HG03097 (cell line): ENCODE results near the gene CD38.

Experiments
- ATAC-seq: cut with Tn5 transposase; IDR thresholded peaks from one replicate; pipeline ENCODE4 v1.9.1; 2021; ENCODE audit not compliant: unreplicated experiment, low FRiP score

Gene CD38

DNA sequence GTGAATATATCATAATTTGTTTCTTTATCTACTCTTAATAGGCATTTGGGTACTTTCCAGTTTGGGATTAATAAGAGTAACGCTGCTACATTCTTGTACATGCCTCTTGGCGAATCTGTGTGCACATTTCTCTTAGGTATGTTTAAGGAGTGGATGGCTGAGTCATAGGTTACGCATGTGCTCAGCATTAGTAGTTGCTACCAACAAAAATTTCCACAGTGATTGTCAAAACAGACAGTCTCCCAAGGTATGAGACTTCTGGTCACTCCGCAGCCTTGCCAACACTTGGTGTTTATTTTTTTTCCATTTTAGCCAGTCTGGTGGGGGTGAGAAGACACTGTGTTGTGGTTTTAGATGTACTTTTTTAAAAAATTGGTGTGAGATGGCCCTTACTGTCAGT lies 115.8 kb downstream of the CD38 start:
- no peak for ATAC-seq

DNA sequence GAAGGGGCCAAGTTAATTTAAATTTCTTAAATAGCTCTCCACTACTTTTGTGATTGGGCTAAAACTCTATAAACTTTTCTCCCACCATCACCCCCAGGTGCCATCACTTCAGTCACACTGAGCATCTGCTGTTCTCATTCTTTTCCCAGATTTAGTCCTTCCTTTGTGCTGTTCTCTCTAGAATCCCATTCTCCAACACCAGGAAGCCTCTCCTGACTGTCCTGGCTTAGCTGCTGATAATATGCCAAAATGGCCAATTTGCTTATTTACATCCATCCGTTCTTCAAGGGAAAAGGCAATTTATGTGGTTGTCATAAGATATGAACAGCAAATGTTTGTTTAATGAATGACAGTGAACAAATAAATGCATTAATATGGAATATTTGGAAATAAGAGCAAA lies 116.3 kb downstream of the CD38 start:
- ATAC-seq: no peak

DNA sequence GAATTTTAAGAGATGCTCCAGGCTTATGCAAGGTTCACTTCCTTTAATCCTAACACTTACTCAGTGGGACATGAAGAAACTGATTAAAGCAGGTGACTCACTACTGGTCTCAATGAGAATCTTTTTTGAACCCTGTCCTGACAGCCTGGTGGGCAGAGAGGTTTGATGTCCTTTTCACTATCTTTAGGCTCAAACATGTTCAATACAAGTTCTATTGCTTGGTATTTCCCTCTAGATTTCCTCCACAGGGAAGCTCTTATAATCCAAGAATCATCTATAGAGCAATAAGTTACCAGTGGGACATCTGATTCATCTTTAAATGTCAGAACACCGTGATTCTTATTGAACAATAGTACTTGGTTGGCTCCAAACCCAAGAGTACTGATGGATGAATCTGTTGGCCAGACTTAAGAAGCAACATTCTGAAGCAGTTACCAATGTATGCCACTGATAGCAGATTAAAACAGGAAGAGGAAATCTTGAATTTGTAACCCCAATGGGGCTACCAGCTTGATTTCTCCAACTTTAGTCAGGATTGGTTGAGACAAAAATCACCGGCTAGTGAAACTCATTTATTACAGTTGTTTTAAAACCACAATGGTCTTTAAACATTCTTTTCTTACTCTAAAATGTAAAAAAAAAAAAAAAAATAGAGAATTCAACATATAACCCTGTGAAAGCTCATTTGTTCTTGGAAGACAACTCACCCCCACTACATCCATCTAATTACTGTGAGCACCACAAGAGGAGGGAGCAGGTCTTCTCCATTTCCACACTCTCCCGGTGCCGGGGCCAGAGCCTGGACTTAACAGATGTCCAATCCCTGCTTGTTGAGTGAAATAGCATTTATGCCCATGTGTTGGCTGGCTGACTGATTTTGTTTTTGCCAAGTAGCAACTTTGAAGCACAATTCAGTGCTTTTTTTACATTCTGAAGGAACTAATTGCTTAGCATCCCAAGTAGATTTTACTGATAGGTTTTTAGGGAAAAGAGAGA lies 117.1 kb downstream of the CD38 start:
- no peak for ATAC-seq

DNA sequence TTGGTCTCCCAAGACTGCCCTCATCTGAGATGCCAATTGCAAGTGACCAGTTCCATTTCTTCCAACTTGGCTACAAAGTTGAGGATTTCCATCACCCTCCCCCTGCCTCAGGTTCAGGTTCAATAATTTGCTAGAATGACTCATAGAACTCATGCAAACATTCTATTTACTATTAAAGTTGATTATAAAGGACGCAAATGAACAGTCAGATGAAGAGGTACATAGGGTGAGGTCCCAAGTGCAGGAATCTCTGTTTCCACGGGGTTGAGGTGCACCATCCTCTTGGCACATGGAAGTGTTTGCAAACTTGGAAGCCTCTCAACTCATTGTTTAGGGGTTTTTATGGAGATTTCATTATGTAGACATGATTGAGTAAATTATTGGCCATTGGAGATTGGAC lies 119.4 kb downstream of the CD38 start:
- no peak for ATAC-seq

DNA sequence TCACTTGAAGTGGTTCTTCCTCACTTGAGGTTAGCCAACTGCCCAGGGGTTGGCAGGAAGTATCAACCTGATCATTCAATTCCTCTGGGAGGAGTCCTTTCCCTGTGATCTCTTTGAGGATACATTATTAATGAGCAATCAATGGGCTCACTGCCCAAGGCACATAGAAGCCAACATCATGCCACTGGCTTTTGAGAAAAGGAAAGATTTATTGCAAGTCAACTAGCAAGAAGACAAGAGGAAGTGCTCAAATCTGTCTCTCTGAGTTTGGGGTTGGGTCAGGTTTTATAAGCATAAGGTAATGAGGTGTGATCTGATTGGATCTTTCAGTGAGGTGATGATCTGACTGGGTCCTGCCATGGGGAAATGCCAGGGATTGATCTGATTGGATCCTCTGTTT lies 120.8 kb downstream of the CD38 start:
- ATAC-seq: no peak

DNA sequence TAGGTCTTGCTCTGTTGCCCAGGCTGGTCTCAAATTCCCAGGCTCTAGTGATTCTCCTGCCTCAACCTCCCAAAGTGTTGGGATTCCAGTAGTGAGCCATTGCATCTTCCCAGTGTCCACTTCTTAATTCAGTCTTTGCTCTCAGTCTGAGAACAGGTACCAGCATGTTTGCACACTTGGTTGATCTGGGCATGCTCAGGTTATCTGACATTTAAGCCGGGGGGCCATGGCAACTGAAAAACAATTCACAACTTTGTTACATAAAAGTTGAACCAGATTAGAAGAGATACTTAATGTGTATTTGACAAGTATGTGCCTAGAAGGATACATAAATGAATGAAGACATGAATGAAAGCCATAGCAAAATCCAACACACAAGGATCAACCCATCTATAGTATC lies 121.4 kb downstream of the CD38 start:
- no peak for ATAC-seq

DNA sequence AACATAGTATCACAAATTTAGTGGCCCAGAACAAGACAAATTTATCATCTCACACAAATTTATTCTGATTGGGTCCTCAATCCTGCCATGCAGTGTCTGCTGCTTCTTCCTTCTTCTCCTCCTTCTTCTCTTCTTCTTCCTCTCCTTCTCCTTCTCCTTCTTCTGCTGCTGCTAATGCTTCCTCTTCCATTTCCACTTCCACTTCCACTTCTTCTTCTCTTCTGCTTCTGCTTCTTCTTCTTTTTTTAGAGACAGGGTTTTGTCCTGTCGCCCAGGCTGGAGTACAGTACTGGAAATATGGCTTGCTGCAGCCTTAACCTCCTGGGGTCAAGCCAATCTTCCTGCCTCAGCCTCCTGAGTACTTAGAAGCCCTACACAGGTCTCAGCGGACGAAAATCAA lies 122.9 kb downstream of the CD38 start:
- no peak for ATAC-seq

DNA sequence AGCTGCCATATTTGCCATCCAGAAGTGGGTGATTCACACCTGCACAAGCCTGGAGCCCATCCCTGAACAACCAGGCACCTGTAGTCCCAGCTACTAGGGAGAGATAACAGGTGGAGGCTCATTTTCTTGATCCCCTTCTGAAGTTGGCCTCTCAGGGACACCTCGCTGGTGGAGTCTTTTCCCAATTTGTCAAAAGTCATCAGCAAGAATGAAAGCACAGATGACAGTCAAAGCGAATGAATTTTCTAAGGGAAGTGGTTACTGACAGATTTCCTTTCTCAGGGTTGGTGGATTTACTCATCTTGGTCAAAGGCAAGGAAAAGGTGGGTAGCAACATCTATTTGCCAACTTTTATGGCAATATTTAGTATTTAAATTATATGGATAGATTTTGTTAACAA lies 123.9 kb downstream of the CD38 start:
- ATAC-seq: no peak

DNA sequence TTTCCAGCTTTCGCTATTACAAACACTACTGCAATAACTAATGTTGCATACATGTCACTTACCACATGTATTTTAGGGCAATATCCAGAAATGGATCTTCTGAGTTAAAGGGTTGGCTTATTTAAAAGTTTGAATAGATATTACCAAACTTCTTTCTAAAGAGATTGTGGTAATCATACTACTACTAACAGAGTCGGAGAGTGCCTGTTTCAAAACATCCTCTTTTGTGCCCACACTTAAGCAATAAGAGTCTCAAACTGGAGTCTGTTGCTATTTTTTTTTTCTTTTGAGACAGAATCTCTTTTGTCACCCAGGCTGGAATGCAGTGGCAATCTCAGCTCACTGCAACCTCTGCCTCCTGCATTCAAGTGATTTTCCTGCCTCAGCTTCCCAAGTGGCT lies 124.6 kb downstream of the CD38 start:
- ATAC-seq: no peak
